GM21367 (cell line): ENCODE data around the gene CRYBG1.
"Not testable (repeated sequence)": the region's sequence is repeated elsewhere in the genome, so short reads cannot be mapped to it uniquely, and the experiment has no call there.

Experiments
- ATAC-seq: cut with Tn5 transposase; IDR thresholded peaks from one replicate; pipeline ENCODE4 v1.9.1; 2021; ENCODE audit not compliant: unreplicated experiment

Gene CRYBG1

GRCh38 chr6:106373502-106374239 is 13.2 kb downstream of the CRYBG1 start:
- no peak for ATAC-seq

- ATAC-seq = no peak
Measured at GRCh38 chr6:106377061-106377540, 16.6 kb downstream of the CRYBG1 start.

GRCh38 chr6:106379951-106380350 is 19.4 kb downstream of the CRYBG1 start:
- ATAC-seq = no peak

GRCh38 chr6:106380407-106380806 is 19.9 kb downstream of the CRYBG1 start:
- ATAC-seq = no peak

GRCh38 chr6:106381223-106381622 is 20.7 kb downstream of the CRYBG1 start:
- no peak for ATAC-seq

GRCh38 chr6:106381881-106382280 is 21.4 kb downstream of the CRYBG1 start:
- ATAC-seq = no peak

GRCh38 chr6:106383573-106383972 is 23.1 kb downstream of the CRYBG1 start:
- no peak for ATAC-seq

- no peak for ATAC-seq
Measured at GRCh38 chr6:106385530-106385929, 25.0 kb downstream of the CRYBG1 start.

GRCh38 chr6:106387875-106388274 is 27.4 kb downstream of the CRYBG1 start:
- ATAC-seq = no peak

- ATAC-seq = no peak
Measured at GRCh38 chr6:106390088-106390487, 29.6 kb downstream of the CRYBG1 start.

GRCh38 chr6:106396426-106397220 is 36.1 kb downstream of the CRYBG1 start:
- ATAC-seq = no peak

GRCh38 chr6:106397431-106397830 is 36.9 kb downstream of the CRYBG1 start:
- no peak for ATAC-seq

GRCh38 chr6:106398621-106399020 is 38.1 kb downstream of the CRYBG1 start:
- no peak for ATAC-seq

GRCh38 chr6:106405044-106405443 is 44.5 kb downstream of the CRYBG1 start:
- not testable (repeated sequence) for ATAC-seq

- no peak for ATAC-seq
Measured at GRCh38 chr6:106411056-106411455, 50.5 kb downstream of the CRYBG1 start.

- no peak for ATAC-seq
Measured at GRCh38 chr6:106411643-106412200, 51.2 kb downstream of the CRYBG1 start.

GRCh38 chr6:106413016-106413415 is 52.5 kb downstream of the CRYBG1 start:
- no peak for ATAC-seq

- ATAC-seq = no peak
Measured at GRCh38 chr6:106413722-106414121, 53.2 kb downstream of the CRYBG1 start.

GRCh38 chr6:106415921-106416320 is 55.4 kb downstream of the CRYBG1 start:
- ATAC-seq = no peak

GRCh38 chr6:106417572-106418147 is 57.1 kb downstream of the CRYBG1 start:
- no peak for ATAC-seq

- no peak for ATAC-seq
Measured at GRCh38 chr6:106419900-106420613, 59.5 kb downstream of the CRYBG1 start.
